ENCODE data around the gene THY1.

The THY1 gene

GRCh38 chr11:119404872-119405271 lies 18.1 kb downstream of the THY1 start:
- no peak for TF ChIP-seq POLR2A (IDR thresholded peaks at IDR 0.05; ENCODE audit: extremely low read depth, insufficient read length)
- no peak overlapping the region for H3K4me3 ChIP-seq (ENCODE audit: low read depth, low read length)
- DNase-seq (ENCODE audit: low read depth): no peak

GRCh38 chr11:119403021-119403420 lies 20.0 kb downstream of the THY1 start:
- H3K4me3 ChIP-seq (ENCODE audit: low read depth, low read length): no peak overlapping the region
- DNase-seq (ENCODE audit: low read depth): no peak
- TF ChIP-seq POLR2A (IDR thresholded peaks at IDR 0.05; ENCODE audit: extremely low read depth, insufficient read length) (no peak), CTCF (IDR thresholded peaks at IDR 0.05; ENCODE audit: low read depth, low read length) (no peak), MAX (IDR thresholded peaks at IDR 0.05; ENCODE audit: low read depth, low read length) (no peak)

GRCh38 chr11:119402470-119402869 lies 20.5 kb downstream of the THY1 start:
- no peak overlapping the region for H3K4me3 ChIP-seq (ENCODE audit: low read depth, low read length)
- TF ChIP-seq CTCF (IDR thresholded peaks at IDR 0.05; ENCODE audit: low read depth, low read length) (no peak), MAX (IDR thresholded peaks at IDR 0.05; ENCODE audit: low read depth, low read length) (no peak), POLR2A (IDR thresholded peaks at IDR 0.05; ENCODE audit: extremely low read depth, insufficient read length) (no peak), MYC (IDR thresholded peaks at IDR 0.05; ENCODE audit: low read depth, low read length) (no peak)
- no peak for DNase-seq (ENCODE audit: low read depth)

GRCh38 chr11:119400860-119401259 lies 22.1 kb downstream of the THY1 start:
- no peak overlapping the region for H3K4me3 ChIP-seq (ENCODE audit: low read depth, low read length)
- TF ChIP-seq CTCF (IDR thresholded peaks at IDR 0.05; ENCODE audit: low read depth, low read length): no peak
- no peak for TF ChIP-seq MYC (IDR thresholded peaks at IDR 0.05; ENCODE audit: low read depth, low read length)
- no peak for DNase-seq (ENCODE audit: low read depth)

GRCh38 chr11:119397740-119398139 lies 25.2 kb downstream of the THY1 start:
- TF ChIP-seq MAX (IDR thresholded peaks at IDR 0.05; ENCODE audit: low read depth, low read length) (no peak), MYC (IDR thresholded peaks at IDR 0.05; ENCODE audit: low read depth, low read length) (no peak), CTCF (IDR thresholded peaks at IDR 0.05; ENCODE audit: low read depth, low read length) (no peak), POLR2A (IDR thresholded peaks at IDR 0.05; ENCODE audit: extremely low read depth, insufficient read length) (no peak)
- DNase-seq (ENCODE audit: low read depth): no peak
- H3K4me3 ChIP-seq (ENCODE audit: low read depth, low read length): no peak overlapping the region

GRCh38 chr11:119396835-119397234 lies 26.1 kb downstream of the THY1 start:
- no peak for TF ChIP-seq POLR2A (IDR thresholded peaks at IDR 0.05; ENCODE audit: extremely low read depth, insufficient read length)
- no peak for TF ChIP-seq MYC (IDR thresholded peaks at IDR 0.05; ENCODE audit: low read depth, low read length)
- TF ChIP-seq MAX (IDR thresholded peaks at IDR 0.05; ENCODE audit: low read depth, low read length): no peak
- no peak for TF ChIP-seq CTCF (IDR thresholded peaks at IDR 0.05; ENCODE audit: low read depth, low read length)
- H3K4me3 ChIP-seq (ENCODE audit: low read depth, low read length): no peak overlapping the region
- DNase-seq (ENCODE audit: low read depth): no peak

Data from NB4 (cell line).